SU-DHL-6 (cell line): ENCODE results near the gene AIG1.

ENCODE experiments used
- H2AFZ ChIP-seq: fragments of 200-600 bp; sonication (generic); 2 replicates; pipeline ENCODE4 v1.6.1; 2014; ENCODE audit warnings: low read depth, mild to moderate bottlenecking, moderate library complexity, mixed read lengths, antibody characterized with exemption, low read length; ENCODE audit not compliant: severe bottlenecking
- H3F3A ChIP-seq: fragments of 200-600 bp; shearing (Covaris generic); 2 replicates; pipeline ENCODE4 v1.6.0; 2016; ENCODE audit warnings: antibody characterized with exemption, mild to moderate bottlenecking; ENCODE audit not compliant: insufficient read depth
- H3K27ac ChIP-seq: fragments of 200-600 bp; sonication (generic); 2 replicates; pipeline ENCODE4 v1.5.1; 2016; ENCODE audit warnings: low read depth, mild to moderate bottlenecking, low read length, moderate library complexity, mixed read lengths
- H3K27me3 ChIP-seq: fragments of 200-600 bp; sonication (generic), shearing (Covaris generic); 2 replicates; pipeline ENCODE4 v1.6.0; 2014; ENCODE audit warnings: mild to moderate bottlenecking, low read length
- H3K36me3 ChIP-seq: fragments of 200-600 bp; sonication (generic); 2 replicates; pipeline ENCODE4 v1.6.1; 2014; ENCODE audit warnings: mild to moderate bottlenecking, low read length, mixed read lengths
- H3K4me2 ChIP-seq: fragments of 300-600, 200-600 bp; shearing (Covaris generic), sonication (generic); 2 replicates; pipeline ENCODE4 v1.6.0; 2014; ENCODE audit warnings: low read length, low read depth, mild to moderate bottlenecking; ENCODE audit not compliant: poor library complexity, severe bottlenecking
- H3K4me3 ChIP-seq: fragments of 200-600 bp; sonication (generic); 2 replicates; pipeline ENCODE4 v1.5.1; 2014; ENCODE audit warnings: antibody characterized with exemption, low read length, mild to moderate bottlenecking, mixed read lengths; ENCODE audit not compliant: insufficient read depth, poor library complexity, severe bottlenecking
- H3K79me2 ChIP-seq: fragments of 200-600 bp; sonication (generic); 2 replicates; pipeline ENCODE4 v1.6.1; 2014; ENCODE audit warnings: mild to moderate bottlenecking, low read length, moderate library complexity; ENCODE audit not compliant: insufficient read depth
- H3K9ac ChIP-seq: fragments of 200-600 bp; sonication (generic); 2 replicates; pipeline ENCODE4 v1.7.0; 2014; ENCODE audit warnings: mild to moderate bottlenecking, low read length
- H3K9me2 ChIP-seq: fragments of 200-600 bp; sonication (generic); replicated peaks from 2 replicates; pipeline ENCODE4 v1.6.1; 2014; ENCODE audit warnings: low read length; ENCODE audit not compliant: insufficient read depth
- H3K9me3 ChIP-seq: fragments of 200-600 bp; sonication (generic); 2 replicates; pipeline ENCODE4 v1.6.1; 2014; ENCODE audit warnings: low read length, mixed read lengths; ENCODE audit not compliant: insufficient read depth
- H4K20me1 ChIP-seq: fragments of 200-600 bp; sonication (generic); 2 replicates; pipeline ENCODE4 v1.6.1; 2014; ENCODE audit warnings: low read depth, mild to moderate bottlenecking, antibody characterized with exemption, low read length, moderate library complexity, mixed read lengths
- CTCF ChIP-seq: fragments of 200-600 bp; sonication (generic); IDR thresholded peaks from one replicate; pipeline ENCODE4 v1.5.1; 2017; ENCODE audit warnings: antibody characterized with exemption, mild to moderate bottlenecking, low read length, moderate library complexity; ENCODE audit not compliant: insufficient read depth, poor library complexity, severe bottlenecking
- EZH2phosphoT487 ChIP-seq: fragments of 200-600 bp; sonication (generic), shearing (Covaris generic); conservative IDR thresholded peaks from 2 replicates; pipeline ENCODE4 v1.6.1; 2018; ENCODE audit warnings: mild to moderate bottlenecking, antibody characterized with exemption, low read length, moderate library complexity, mixed read lengths

AIG1 gene

GRCh38 chr6:143233554-143234285, 173.0 kb downstream of the AIG1 start:
- H4K20me1 ChIP-seq = no peaks in the 10 kb centered on the region
- no peak overlapping the region for H2AFZ ChIP-seq
- H3K9me3 ChIP-seq = no peaks in the 10 kb centered on the region
- H3F3A ChIP-seq = no peaks in the 10 kb centered on the region
- no peaks in the 10 kb centered on the region for H3K27me3 ChIP-seq
- no peak overlapping the region for H3K4me3 ChIP-seq
- H3K36me3 ChIP-seq = no peaks in the 10 kb centered on the region
- no peak overlapping the region for H3K4me2 ChIP-seq
- no peaks in the 10 kb centered on the region for H3K9me2 ChIP-seq
- no peak for TF ChIP-seq CTCF
- no peak for TF ChIP-seq EZH2phosphoT487
- no peaks in the 10 kb centered on the region for H3K79me2 ChIP-seq
- no peak overlapping the region for H3K27ac ChIP-seq
- no peak overlapping the region for H3K9ac ChIP-seq

- no peaks in the 10 kb centered on the region for H3K9me2 ChIP-seq
- no peaks in the 10 kb centered on the region for H3K79me2 ChIP-seq
- no peaks in the 10 kb centered on the region for H3F3A ChIP-seq
- no peaks in the 10 kb centered on the region for H3K27me3 ChIP-seq
- no peak overlapping the region for H3K4me3 ChIP-seq
- no peak overlapping the region for H3K27ac ChIP-seq
- no peak overlapping the region for H3K4me2 ChIP-seq
- H3K9me3 ChIP-seq = no peaks in the 10 kb centered on the region
- no peak overlapping the region for H3K9ac ChIP-seq
- H3K36me3 ChIP-seq = no peaks in the 10 kb centered on the region
- TF ChIP-seq EZH2phosphoT487 (no peak), CTCF (no peak)
- H2AFZ ChIP-seq = no peak overlapping the region
- no peaks in the 10 kb centered on the region for H4K20me1 ChIP-seq
These were observed 174.0 kb downstream of the AIG1 start for GRCh38 chr6:143234734-143235133.

GRCh38 chr6:143236151-143236798, 175.6 kb downstream of the AIG1 start:
- Histone ChIP-seq H3K9me2 (no peaks in the 10 kb centered on the region), H3K9me3 (no peaks in the 10 kb centered on the region), H3K36me3 (no peaks in the 10 kb centered on the region), H3F3A (no peaks in the 10 kb centered on the region), H3K27ac (no peak overlapping the region), H3K4me3 (no peak overlapping the region), H3K4me2 (no peak overlapping the region), H3K27me3 (no peaks in the 10 kb centered on the region), H2AFZ (no peak overlapping the region), H3K79me2 (no peaks in the 10 kb centered on the region), H3K9ac (no peak overlapping the region), H4K20me1 (no peaks in the 10 kb centered on the region)
- TF ChIP-seq CTCF = no peak
- TF ChIP-seq EZH2phosphoT487 = no peak
